GM18511 (cell line): ENCODE results near the gene PRPH.
"Not testable (repeated sequence)": the region's sequence is repeated elsewhere in the genome, so short reads cannot be mapped to it uniquely, and the experiment has no call there.

ENCODE experiments used
- ATAC-seq: cut with Tn5 transposase; IDR thresholded peaks from one replicate; pipeline ENCODE4 v1.9.1; 2021; ENCODE audit warnings: mild to moderate bottlenecking, moderate library complexity; ENCODE audit not compliant: unreplicated experiment

Gene PRPH

DNA sequence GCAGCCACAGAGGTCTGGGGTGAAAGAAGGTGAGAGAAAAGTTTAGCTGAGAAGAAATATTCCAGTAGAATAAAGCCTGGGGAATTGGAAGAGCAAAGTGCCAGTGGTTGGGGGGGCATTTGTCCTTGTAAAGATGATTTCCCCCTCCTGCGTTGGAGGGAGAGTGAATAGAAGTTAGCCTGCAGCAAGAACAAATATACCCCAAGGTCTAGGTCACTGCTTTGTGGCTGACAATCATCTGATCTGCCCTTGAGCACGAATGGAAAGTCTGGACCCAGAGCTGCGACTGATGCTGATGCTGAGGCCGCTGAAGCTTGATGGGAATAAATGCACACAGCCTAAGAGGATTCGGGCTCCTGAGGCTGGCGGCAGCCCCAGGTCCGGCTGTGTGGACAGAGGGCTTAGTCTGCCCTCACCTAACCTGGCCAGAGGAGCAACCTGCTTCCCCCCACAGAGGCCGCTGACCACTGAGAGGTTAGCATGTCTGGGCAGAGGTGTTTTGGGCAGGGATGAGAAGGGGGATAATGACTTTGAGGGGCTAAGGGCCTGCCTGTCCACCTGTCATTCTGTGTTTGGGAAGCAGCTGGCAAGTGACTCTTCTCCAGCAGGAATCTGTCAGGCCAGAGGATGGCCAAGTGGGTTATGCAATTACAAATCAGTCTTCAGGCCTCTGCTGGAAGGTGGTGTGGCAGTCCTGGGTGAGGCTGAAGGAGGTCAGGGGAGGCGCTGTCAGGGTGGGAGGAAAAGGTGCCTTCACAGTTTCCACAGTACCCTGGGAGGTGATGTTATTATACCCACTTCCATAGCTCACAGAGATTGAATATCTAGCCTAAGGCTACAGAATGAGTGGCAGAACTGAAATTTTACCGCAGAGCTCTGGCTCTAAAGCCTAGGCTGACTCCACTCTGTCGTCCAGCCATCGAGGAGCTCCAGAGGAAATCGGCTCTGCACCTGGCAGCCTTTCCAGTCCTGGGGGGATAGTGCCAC is 18.4 kb upstream of the PRPH start:
- ATAC-seq = no peak

GRCh38 chr12:49277466-49277865 is 17.5 kb upstream of the PRPH start:
- no peak for ATAC-seq

DNA sequence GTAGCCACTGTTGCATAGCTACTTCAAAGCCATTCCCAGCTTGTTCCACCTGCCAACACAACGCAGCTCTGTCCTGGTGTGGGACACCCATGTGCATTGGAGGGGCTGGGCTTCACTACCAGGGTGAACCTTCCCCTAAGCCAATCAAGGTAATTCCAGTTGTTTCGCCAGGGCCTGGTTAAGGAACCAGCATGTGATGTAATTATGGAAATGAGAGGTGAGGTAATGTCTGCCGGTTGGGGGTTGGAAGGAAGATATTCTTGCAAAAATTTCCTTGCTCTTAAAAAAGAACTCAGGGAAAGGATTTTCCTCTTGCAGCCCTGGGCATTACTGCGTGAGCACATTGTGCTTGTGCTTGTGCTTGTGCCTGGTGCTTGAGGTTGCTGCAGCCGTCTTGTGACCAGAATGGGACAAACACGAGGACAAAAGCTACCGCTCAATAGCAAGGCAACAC is 15.2 kb upstream of the PRPH start:
- ATAC-seq = no peak

GRCh38 chr12:49280545-49280944 is 14.4 kb upstream of the PRPH start:
- ATAC-seq = not testable (repeated sequence)

GRCh38 chr12:49282302-49282701 is 12.6 kb upstream of the PRPH start:
- ATAC-seq = no peak

DNA sequence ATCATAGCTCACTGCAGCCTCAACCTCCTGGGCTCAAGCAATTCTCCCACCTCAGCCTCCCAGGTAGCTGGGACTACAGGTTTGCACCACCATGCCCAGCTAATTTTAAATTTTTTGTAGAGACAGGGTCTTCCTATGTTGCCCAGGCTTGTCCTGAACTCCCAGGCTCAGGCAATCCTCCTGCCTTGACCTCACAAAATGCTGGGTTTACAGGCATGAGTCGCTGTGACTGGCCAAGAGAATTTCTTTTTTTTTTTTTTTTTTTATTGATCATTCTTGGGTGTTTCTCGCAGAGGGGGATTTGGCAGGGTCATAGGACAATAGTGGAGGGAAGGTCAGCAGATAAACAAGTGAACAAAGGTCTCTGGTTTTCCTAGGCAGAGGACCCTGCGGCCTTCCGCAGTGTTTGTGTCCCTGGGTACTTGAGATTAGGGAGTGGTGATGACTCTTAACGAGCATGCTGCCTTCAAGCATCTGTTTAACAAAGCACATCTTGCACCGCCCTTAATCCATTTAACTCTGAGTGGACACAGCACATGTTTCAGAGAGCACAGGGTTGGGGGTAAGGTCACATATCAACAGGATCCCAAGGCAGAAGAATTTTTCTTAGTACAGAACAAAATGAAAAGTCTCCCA is 12.1 kb upstream of the PRPH start:
- ATAC-seq = not testable (repeated sequence)

DNA sequence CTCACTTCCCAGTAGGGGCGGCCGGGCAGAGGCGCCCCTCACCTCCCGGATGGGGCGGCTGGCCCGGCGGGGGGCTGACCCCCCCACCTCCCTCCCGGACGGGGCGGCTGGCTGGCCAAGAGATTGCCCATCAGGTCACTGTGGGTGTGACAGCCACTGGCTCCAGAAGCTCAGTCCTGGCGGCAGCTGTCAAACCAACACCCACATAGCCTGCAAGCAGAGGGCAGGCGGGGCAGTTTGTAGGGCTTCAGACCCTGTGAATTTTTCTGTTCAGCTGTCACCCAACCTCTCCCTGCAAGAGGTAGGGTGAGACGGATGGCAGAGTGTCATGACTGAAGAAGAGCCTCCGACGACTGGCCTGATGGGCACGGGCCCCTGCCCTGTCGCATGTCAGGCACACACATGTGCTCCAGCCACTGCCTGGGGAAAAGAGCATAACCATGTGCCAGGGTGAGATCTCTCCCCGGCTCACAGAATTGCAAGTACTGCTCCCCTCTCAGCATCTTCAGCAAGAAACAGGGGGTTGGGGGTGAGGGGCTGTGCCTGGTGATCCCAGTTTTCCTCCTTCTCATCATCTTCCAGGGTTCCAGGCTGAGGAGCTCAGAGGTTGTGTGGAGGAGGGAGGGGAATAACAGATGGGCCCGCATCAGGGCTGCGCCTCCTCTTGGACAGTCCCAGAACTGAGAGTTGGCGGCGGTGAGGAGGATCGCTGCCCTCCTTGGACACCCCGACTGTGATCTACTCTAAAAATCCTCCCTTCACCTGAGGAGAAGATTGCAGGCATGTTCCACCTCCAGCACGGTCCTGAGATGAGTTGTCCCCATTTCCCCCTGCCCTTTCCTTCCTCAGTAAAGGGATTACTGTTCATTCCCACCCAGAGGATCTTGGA is 11.2 kb upstream of the PRPH start:
- no peak for ATAC-seq

GRCh38 chr12:49284672-49285071 is 10.3 kb upstream of the PRPH start:
- no peak for ATAC-seq

DNA sequence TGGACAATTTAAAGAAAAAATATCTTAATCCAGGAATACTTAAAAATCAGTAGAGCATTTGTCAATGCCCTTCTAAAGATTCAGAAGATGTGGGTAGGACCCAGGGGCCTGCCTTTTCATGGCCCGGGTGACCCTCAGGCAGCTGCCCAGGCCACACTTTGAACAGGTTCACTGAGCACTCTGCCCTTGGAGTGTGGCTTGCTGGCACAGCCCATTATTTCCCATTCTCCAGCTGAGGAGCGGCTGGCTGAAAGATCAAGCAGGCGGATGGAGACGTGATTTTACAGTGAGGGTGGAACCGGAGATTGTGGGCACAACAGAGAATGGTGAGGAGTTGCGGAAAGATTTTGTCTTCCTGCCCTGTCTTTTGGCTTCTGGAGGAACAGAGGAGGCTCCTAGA is 7.1 kb upstream of the PRPH start:
- ATAC-seq = no peak

GRCh38 chr12:49288412-49288853 is 6.5 kb upstream of the PRPH start:
- ATAC-seq = no peak

- ATAC-seq = no peak
These were observed 5.9 kb upstream of the PRPH start for GRCh38 chr12:49288922-49289555.

DNA sequence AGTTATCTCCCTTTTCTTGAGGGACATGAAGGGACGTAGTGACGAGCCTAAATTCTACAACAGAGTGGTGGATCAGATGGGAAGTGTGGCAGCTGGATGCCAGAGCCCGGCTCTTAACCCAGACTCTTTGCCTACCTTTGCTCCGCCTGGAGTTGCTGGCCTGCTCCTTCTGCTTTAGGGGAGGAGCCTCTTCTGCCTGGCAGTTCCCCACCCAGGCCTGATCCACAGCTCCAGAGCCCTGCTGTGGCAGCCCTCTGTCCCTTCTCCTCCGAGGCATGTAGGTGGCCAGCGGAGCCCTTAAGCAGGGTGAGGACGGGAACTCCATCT is 2.3 kb upstream of the PRPH start:
- ATAC-seq = no peak

DNA sequence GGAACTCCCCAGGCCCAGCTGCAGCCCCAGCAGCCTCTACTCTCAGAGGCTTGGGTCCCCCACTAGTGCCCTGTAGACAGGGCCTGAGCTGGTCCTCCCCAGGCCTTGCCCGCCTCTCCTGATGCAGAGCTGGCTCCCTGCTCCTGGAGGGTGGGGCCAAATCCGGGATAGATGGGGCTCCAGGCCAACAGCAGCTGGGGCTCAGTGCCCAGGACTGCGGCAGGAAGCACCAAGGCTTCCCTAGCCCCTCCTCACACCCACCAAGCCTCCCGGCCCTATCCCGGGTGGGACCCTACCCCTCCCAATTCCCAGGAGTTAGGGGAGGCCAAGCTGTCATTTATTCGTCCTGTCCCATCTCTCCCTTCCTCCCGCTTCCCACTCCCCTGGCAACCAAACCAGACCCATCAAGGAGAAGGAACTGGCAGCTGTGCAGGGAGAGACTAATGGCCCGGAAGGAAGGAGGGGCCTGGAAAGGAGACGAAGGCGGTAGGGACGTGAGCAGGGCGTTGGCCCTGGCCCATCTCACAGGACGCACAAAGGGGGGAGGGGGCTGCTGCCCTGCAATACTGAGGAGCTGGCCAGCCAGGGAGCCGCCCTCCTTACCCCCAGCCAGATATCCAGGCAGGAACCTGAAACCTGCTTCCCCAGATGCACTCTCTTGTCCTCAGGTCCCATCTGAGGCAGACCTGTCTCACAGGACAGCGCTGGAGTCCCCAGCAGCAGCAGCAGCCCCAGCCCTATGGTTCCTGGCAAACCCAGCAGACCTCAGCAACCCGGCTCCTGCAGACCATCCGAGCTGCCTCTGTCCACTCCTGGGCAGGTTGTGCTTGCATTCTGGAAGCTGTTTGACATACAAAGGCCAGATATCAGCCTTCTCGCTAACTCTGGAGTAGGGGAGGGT is 1.6 kb upstream of the PRPH start:
- no peak for ATAC-seq

DNA sequence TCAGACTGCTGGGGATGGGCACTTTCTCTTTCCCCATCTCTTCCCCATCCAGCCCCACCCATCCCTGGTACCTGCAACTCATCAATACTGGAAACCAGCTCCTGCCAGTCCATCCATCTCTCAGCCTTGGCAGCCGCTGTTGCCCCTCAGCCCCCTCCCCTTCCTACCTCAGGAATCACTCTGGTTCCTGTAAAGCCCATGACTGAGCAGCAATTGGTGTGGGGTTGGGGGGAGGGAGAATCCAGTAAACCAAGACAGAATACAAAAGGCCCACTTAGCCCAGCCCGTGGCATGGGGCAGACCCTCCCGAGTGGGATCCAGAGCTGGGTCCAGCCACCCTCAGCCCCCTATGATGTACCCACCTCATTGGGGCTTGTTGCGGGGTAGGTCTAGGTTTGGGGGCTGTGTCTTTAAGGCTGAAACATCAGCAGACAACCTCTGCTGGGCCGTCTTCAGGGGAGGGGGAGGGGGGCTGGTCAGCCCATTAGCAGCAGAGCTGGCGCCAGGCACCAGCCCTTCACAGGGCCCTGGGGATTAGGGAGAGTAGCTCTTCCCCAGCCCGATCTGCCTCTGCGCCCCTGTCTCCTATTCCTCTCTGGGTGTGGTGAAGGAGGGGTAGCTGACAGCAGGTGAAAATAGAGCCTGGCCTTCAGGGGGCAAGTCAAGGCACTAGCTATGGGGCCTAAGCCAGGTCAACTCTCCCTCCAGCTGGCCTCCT is 702 bp upstream of the PRPH start:
- ATAC-seq = no peak

- no peak for ATAC-seq
These were observed 204 bp upstream of the PRPH start for GRCh38 chr12:49294804-49295081.

GRCh38 chr12:49296034-49296835 is 1.3 kb downstream of the PRPH start:
- no peak for ATAC-seq

DNA sequence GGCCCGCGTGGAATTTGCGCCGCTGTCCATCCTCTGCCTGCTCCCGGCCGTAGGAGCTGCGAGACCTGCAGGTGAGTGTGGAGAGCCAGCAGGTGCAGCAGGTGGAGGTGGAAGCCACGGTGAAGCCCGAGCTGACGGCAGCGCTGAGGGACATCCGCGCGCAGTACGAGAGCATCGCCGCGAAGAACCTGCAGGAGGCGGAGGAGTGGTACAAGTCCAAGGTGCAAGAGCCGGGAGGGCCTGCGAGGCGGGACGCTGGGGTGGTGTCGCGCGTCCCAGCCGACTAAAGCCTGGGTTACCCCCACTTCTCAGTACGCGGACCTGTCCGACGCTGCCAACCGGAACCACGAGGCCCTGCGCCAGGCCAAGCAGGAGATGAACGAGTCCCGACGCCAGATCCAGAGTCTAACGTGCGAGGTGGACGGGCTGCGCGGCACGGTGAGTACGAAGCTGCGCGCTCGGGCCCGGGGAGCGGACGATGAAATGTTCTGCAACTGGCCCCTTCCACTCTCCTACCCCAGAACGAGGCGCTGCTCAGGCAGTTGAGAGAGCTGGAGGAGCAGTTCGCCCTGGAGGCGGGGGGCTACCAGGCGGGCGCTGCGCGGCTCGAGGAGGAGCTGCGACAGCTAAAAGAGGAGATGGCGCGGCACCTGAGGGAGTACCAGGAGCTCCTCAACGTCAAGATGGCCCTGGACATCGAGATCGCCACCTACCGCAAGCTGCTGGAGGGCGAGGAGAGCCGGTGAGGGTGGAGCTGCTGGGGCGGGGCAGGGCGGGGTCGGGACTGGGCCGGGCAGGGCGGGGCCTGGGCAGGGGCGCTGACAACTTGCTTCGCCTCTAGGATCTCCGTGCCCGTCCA is 2.1 kb downstream of the PRPH start:
- ATAC-seq = no peak

GRCh38 chr12:49297695-49298060 is 2.7 kb downstream of the PRPH start:
- no peak for ATAC-seq
